GM21390 (cell line): ENCODE measurements around the gene ZCCHC17.
"Not testable (repeated sequence)": the region's sequence is repeated elsewhere in the genome, so short reads cannot be mapped to it uniquely, and the experiment has no call there.

Experiments used
- ATAC-seq: cut with Tn5 transposase; IDR thresholded peaks from one replicate; pipeline ENCODE4 v1.9.1; 2021; ENCODE audit not compliant: unreplicated experiment

The ZCCHC17 gene, protein sequence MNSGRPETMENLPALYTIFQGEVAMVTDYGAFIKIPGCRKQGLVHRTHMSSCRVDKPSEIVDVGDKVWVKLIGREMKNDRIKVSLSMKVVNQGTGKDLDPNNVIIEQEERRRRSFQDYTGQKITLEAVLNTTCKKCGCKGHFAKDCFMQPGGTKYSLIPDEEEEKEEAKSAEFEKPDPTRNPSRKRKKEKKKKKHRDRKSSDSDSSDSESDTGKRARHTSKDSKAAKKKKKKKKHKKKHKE

DNA sequence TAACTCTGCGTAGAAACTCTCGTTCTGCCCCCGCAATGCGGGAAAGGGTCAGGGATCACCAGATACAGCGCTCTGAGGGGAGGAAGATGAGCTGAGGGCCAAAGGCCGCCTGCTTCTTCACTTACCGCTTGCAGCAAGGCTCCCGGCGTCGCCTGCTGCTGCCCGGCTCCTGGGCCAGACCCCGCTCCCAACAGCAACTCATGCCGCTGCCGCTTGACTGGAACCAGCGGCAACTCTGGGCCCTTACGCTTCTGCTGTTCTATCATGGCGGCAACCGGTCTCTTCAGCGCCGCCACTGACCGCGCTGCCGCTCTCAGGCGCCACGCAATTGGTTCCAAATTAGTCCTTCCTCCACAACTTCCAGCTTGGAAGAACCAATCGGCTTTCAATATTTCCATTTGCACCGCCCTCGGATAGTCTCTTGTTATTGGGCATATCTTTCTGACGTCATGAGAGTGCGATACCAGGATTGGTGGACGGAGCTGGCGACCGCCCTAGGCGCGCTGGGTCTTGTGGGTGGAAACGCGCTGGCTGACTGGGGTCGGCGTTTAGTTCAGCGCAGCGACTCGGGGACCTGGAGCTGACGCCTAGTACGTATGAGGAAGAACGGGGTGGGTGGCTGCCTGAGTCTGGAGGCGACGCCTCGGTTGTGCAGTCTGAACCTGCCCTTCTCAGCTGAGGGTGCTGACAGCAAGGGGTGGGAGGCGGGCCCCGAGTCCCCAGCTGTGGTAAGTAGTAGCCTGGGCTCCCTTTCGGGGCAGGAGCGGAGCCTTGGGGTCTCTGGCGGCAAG is at the start of gene ZCCHC17, which contains the start of gene SNRNP40:
Gene ZCCHC17 (plus strand): TSS at position 547 of the 791 bp plus-strand sequence. CDS start 13,067 bp downstream, outside the sequence.
Gene SNRNP40 (minus strand): TSS at position 303 of the 791 bp plus-strand sequence. CDS start 37 bp downstream, at position 266.
- peak; percentile 93 for ATAC-seq

- ATAC-seq, result no peak
These were observed 48.6 kb upstream of the ZCCHC17 start for GRCh38 chr1:31248276-31248675.

- ATAC-seq, result no peak
These were observed 47.0 kb upstream of the ZCCHC17 start for GRCh38 chr1:31249854-31250253.

GRCh38 chr1:31257213-31257612 is 39.6 kb upstream of the ZCCHC17 start:
- ATAC-seq, result no peak

GRCh38 chr1:31258581-31258980 is 38.3 kb upstream of the ZCCHC17 start:
- no peak for ATAC-seq

GRCh38 chr1:31259746-31260145 is 37.1 kb upstream of the ZCCHC17 start:
- ATAC-seq, result no peak

GRCh38 chr1:31261916-31262315 is 34.9 kb upstream of the ZCCHC17 start:
- ATAC-seq, result no peak

DNA sequence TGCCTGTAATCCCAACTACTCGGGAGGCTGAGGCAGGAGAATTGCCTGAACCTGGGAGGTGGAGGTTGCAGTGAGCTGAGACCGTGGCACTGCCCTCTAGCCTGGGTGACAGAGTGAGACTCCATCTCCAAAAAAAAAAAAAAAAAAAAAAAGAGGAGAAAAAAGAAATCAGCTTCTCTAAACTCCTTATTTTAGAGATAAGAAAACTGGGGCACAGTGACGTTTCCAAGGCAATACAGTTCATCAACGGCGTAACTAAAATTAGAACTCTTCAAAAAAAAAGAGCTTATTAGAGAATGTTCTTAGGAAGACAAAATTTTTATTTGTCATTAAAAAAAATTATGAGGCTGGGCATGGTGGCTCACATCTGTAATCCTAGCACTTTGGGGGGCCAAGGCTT is 34.4 kb upstream of the ZCCHC17 start:
- not testable (repeated sequence) for ATAC-seq

DNA sequence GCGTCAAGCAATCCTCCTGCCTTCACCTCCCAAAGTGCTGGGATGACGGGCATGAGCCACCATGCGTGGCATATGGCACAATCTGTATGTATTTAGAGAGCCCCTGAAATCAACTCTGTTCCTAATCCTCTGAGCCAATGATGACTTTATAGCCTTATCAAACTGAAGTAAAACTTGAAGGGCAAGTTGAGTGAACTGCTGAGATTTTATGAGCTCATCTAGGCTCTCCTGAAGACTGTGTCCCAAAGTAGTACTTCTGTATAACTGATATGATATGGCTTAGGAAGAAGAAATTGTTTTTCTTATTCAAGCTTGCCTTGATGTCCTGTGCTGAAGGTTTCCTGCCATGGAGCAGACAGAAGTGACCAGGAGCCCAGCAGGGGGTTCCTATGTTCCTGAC is 33.4 kb upstream of the ZCCHC17 start:
- ATAC-seq, result no peak

- ATAC-seq, result no peak
These were observed 31.9 kb upstream of the ZCCHC17 start for GRCh38 chr1:31264790-31265386.

GRCh38 chr1:31266547-31266946 is 30.3 kb upstream of the ZCCHC17 start:
- no peak for ATAC-seq

DNA sequence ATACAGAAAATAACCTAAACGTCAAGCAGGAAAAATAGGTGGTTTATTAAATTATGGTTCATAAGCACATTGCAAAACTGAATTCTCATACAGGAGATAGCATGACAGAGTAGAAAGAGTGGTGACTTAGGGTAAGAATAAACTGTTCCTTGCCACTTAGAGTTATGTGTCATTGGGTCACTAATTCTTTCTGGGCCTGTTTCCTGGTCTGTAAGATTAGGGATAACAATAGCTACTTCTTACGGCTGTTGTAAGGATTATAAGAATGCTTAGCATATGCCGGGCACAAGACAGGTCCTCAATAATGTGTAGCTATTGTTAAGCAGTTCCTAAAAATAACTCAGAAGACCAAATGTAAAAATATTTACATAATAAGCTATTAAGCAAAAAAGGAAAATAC is 24.5 kb upstream of the ZCCHC17 start:
- ATAC-seq, result no peak

DNA sequence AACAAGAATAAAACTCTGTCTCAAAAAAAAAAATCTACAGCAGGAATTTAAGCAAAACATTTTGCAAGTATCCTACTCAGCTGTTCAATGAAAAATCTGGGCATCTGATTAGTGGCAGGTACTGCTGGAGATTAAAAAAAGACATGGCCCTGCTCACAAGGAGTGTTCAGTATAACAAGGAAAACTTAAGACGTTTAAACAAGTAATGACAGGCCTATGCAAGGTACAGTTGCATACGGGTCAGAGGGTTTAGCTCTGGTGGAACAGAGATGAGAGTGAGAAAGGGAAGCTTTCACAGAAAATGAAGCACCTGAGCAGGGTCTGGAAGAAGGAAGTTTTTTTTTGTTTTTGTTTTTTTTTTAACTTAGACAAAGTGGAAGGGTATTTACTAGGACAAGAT is 23.2 kb upstream of the ZCCHC17 start:
- ATAC-seq, result no peak

DNA sequence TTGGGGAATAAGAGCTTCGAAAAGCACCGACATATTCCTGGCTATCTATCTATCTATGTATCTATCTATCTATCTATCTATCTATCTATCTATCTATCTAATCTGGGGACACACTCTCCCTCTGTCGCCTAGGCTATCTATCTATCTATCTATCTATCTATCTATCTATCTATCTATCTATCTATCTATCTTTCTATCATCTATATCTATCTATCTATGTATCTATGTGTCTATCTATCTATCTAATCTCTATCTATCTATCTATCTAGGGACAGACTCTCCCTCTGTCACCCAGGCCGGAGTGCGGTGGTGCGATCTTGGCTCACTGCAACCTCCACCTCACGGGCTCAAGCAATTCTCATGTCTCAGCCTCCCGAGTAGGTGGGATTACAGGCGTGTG is 14.4 kb upstream of the ZCCHC17 start:
- not testable (repeated sequence) for ATAC-seq

DNA sequence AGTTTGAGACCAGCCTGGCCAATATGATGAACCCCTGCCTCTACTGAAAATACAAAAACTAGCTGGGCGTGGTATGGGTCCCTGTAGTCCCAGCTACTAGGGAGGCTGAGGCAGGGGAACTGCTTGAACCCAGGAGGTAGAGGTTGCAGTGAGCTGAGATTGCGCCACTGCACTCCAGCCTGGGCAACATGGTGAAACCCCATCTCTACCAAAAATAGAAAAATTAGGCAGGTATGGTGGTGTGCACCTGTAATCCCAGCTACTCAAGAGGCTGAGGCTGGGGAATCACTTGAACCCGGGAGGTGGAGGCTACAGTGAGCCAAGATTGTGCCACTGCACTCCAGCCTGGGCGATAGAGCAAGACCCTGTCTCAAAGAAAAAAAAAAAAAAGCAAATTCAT is 9.0 kb upstream of the ZCCHC17 start:
- ATAC-seq, result not testable (repeated sequence)

DNA sequence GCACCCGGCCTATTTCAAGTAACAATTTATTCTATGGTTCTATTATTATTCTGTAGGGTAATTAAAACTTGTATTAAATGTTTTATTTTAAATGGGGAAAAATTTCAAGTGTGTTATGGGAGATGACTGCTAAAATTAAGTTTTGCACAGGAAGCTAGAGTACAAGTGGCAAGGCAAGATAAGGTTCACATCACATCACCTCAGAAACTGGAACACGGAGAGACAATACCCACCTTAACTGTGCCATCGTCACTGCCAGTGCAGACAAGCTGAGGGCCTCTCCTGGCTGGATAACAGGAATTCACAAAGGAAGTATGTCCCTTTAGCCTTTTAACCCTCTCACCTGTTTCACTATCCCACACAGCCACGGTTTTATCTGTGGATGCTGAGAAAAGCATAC is 7.8 kb upstream of the ZCCHC17 start:
- ATAC-seq, result no peak

DNA sequence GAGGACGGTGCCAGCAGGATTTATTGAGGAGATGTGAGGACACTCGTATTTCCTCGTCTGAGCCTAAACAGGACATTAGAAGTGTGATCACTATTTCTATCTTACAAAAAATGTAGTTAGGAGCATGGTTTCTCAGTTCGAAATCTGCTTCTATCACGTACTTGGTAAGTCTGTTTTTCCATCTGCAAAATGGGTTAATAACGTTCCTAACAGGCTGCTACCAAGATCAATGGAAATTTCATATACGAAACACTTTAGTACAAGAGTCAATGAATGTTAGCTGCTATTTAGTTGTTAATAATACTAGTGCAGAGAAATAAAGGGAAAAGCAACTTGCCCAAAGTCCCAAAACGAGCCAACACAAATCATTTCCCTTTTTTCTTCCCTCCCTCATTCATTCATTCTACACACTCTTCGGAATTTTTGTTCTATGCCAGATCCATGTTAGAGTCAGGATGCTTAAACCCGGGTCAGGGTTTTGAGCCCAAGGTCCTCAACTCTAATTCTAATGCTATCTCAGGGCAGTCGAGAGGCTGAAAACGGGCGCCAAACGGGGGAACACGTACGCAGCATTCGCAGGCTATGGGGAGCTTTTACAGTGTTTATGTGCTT is 852 bp upstream of the ZCCHC17 start:
- no peak for ATAC-seq

GRCh38 chr1:31297277-31298247 is 730 bp downstream of the ZCCHC17 start:
- no peak for ATAC-seq

DNA sequence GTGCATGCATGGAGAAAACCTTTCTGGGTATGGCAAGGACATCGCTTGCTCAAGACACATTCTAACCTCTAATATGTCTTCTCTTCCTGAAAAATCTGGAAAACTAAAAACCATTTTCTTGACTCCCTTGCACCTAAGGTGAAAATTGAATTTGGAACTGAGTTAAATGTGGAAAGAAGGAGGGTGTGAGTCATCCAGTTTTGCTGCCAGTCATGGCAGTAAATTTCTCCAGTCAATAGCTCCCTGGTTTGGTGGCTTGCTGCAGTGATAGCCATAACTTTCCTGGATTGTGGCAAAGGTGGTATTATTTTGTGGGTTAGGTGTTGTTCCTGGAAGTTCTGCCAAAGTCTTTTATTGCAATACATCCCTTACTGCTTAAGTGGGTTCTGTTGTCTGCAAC is 2.5 kb downstream of the ZCCHC17 start:
- no peak for ATAC-seq

GRCh38 chr1:31300193-31300592 is 3.4 kb downstream of the ZCCHC17 start:
- no peak for ATAC-seq
